Superior temporal gyrus (tissue), 1 donor: ENCODE results near the gene BCAP29.
A peak's percentile ranks its signal among the peaks of the same experiment; 100 is the strongest.
"Not testable (repeated sequence)": the region's sequence is repeated elsewhere in the genome, so short reads cannot be mapped to it uniquely, and the experiment has no call there.

ENCODE experiments used
- DNase-seq: peaks from one replicate; pipeline ENCODE4 v3.0.0-alpha.2; 2016; ENCODE audit errors: extremely low spot score

Gene BCAP29

GRCh38 chr7:107622429-107622828, 42.4 kb downstream of the BCAP29 start:
- DNase-seq: no peak

DNA sequence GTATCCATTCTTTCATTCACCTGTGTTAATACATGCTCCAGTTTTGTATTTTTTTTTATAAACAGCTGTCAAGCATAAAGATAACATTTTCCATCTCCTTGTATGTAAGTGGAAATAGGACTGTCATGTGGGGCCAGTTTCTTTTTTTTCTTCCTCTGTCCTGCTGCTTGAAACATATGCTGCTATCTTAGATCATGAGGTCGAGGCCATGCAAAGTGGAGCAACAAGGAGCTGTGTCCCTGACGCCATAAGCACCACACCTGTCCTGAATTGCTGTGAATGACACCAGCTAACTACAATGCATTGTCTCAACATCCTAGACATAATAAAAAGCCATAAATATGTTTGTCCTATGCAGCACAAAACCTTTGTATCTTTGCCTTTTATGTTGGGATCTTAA, 42.8 kb downstream of the BCAP29 start:
- no peak for DNase-seq

GRCh38 chr7:107627002-107627401, 47.0 kb downstream of the BCAP29 start:
- DNase-seq: no peak

DNA sequence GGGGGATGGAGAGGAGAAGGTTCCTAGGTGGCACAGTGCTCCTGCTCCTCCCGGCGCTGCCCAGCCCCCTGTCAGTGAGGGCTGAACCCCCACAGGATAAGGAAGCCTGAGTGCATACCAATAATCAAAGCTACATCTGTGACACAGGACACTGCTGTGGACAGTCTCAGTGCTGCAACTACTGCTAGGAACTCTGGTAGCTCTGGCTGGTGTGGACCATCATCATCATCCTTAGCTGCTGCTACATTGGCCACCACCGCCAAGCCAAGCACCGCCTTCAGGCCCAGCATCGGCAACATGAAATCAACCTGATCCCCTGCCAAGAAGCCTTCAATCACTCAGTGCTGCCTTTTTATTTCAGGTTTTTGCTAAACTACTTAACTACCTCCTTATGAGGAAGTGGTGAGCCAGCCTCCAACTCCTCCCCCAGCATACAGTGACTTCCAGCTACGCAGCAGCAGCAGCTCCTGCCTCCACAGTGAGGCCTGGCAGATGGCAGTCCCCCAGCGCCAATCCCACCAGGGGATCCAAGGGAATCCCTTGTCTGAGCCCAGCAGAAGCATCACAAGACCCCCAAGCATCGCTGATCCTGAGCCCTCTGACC, 48.5 kb downstream of the BCAP29 start:
- no peak for DNase-seq

DNA sequence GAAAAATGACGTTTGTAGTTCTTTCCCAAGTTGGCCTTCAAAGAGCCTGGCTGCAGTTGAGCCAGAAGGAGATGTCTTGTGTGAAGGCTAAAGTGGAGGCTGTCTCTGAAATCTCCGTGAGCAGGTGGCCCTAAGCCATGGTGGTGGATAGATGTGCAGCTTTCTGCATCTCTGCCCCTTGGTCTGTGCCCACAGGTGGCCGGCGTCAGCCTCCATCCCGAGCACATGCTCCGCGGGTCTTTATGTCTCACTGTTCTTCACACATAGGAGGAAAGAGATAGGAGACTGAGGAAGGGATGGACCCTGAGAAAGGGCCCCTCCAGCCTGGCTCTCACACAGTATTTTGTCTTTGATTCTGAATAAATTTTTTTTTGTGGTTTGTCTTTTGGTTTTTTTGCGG, 50.3 kb downstream of the BCAP29 start:
- no peak for DNase-seq

DNA sequence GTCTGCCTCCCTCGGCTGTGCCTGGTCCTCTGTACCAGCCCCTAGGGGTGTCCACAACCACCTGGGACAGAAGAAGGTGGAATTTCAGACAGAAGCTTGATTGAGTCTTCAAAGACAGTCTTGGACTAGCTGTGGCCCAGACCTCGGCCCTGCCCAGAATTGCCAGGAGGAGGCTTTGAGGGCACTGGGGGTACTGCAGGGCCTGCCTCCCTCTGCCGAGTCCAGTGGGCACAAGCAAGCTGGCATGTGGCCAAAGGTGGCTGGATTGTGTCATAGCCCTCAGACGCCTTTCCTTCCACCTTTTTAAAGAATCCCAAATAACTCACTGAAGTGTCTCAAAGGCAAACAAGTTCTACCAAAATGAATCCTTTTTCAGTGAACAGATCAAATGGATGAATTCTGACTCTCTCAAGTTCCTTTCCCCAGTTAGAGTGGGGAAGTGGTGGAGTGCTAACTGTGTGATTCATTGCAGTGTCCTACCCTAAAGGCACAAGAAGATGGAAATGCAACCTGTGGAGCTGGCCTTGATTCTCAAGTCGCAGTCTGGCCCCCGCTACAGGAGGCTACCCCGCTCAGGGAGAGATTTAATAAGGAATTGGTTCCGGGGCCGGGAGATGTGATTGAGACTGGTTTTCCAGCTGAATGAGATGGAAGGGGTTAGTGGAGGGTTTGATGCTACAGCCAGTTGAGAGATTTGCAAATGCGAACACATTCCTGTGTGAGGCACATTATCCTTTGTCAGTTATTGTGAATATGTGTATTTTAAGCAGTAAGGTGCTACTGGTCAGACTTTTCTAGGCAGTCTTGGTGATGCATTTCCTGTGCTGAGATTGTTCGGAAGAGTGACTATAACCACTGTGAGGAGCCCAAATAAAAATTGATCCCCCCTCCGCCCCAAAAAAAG, 51.8 kb downstream of the BCAP29 start:
- DNase-seq: no peak

- no peak for DNase-seq
Observed at GRCh38 chr7:107632492-107632865, 52.4 kb downstream of the BCAP29 start.

DNA sequence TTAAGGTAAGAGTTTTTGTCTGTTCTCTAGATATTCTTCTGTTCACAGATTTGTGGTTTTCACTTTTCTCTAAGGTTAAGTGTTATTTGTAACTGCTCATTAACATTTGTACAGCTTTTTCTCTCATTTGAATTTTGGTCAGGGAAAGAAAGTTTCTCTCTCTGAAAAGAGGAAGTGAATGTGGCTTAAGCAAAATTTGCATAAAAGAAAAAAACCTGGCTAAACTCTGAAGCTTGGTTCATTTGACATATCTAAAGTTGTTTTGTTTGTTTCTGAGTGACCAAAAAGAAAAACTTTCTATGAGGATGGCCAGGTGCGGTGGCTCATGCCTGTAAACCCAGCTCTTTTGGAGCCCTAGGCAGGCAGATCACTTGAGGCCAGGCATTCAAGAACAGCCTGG, 58.5 kb downstream of the BCAP29 start:
- DNase-seq: no peak

GRCh38 chr7:107639070-107639469, 59.0 kb downstream of the BCAP29 start:
- DNase-seq: not testable (repeated sequence)

DNA sequence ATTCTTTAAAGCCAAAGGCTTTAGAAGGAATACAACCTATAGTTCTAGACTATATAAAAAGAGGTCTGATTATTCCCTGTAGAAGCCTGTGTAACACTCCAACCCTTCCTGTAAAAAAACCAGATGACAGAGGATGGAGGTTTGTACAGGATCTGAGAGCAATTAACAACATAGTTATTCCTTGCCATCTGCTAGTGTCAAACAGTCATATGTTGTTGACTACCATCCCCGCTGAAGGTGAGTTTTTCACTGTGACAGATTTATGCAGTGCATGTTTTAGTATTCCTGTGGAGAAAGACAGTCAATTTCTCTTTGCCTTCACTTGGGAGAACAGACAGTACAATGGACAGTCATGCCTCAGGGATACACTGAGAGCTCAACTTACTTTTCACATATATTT, 61.6 kb downstream of the BCAP29 start:
- no peak for DNase-seq

GRCh38 chr7:107642501-107642900, 62.5 kb downstream of the BCAP29 start:
- DNase-seq: no peak

- no peak for DNase-seq
Observed at GRCh38 chr7:107643407-107643806, 63.4 kb downstream of the BCAP29 start.

GRCh38 chr7:107643938-107644308, 63.9 kb downstream of the BCAP29 start:
- DNase-seq: no peak

- peak; percentile 68 for DNase-seq
Observed at GRCh38 chr7:107644309-107644974, 64.4 kb downstream of the BCAP29 start.

- no peak for DNase-seq
Observed at GRCh38 chr7:107652642-107653041, 72.6 kb downstream of the BCAP29 start.

- no peak for DNase-seq
Observed at GRCh38 chr7:107658467-107658866, 78.4 kb downstream of the BCAP29 start.

GRCh38 chr7:107659666-107660065, 79.6 kb downstream of the BCAP29 start:
- no peak for DNase-seq

- DNase-seq: no peak
Observed at GRCh38 chr7:107660381-107661080, 80.5 kb downstream of the BCAP29 start, which contains the start of gene SLC26A4. Gene SLC26A4, plus strand, starts transcription at chr7:107660828. Its CDS starts 814 bp downstream, at chr7:107661642.

- DNase-seq: no peak
Observed at GRCh38 chr7:107661081-107661864, 81.2 kb downstream of the BCAP29 start.

DNA sequence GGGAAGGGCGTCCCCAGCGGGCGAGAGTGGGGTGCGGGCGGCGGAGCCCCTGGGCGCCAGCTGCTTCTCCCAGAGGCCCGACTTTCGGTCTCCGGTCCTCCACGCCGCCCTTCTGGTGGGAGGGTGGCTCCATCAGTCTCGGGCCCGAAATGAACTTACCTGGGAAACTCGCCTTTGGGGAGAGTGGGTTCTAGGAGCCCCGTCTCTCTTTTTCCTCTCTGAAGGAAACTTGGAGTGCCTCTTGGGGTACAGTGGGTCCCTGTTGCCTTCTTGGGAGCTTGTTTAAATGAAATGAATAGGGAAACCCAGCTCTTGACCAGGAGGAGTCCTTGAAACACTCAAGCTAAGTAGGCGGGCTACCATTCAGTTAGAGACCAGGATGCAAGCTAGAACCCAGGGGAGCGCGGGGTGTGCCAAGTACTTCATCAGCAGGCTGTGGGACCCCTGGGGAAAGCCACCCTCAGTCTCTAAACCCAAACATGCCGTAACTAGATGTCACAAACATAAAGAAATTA, 81.9 kb downstream of the BCAP29 start:
- no peak for DNase-seq

- DNase-seq: no peak
Observed at GRCh38 chr7:107663196-107663595, 83.2 kb downstream of the BCAP29 start.
